KBM-7 (cell line): ENCODE data around the gene ZFPL1.

Source experiments
- DNase-seq: peaks from one replicate; pipeline ENCODE4 v3.0.0-alpha.2; 2015
- in situ Hi-C: fragments of 300-500 bp; cut with MboI; formaldehyde crosslinking; loops from 2 replicates; pipeline ENCODE4 v1.14.3; 2020; ENCODE audit warnings: low sequenced_read_pairs, low pct_unique_long_range_greater_than_20kb, mixed read lengths

ZFPL1 gene

DNA sequence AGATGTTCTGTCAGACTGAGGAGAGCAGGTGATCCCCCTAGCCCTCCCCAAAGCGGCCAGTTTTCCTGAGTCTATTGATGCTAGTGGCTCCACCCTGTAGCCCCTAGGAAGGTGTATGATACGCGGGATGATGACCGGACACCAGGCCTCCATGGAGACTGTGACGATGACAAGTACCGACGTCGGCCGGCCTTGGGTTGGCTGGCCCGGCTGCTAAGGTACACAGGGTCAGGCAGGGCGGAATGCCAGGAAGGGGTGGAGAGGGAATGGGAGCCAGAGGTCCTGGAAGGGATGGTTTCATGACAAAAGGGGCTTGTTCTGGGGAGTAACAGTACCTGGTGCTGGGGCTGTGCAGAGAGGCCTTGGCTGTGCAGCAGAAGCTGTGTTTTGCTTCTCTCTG lies 3.2 kb downstream of the ZFPL1 start:
- no peak for DNase-seq
- in situ Hi-C loops, result no loop called here

DNA sequence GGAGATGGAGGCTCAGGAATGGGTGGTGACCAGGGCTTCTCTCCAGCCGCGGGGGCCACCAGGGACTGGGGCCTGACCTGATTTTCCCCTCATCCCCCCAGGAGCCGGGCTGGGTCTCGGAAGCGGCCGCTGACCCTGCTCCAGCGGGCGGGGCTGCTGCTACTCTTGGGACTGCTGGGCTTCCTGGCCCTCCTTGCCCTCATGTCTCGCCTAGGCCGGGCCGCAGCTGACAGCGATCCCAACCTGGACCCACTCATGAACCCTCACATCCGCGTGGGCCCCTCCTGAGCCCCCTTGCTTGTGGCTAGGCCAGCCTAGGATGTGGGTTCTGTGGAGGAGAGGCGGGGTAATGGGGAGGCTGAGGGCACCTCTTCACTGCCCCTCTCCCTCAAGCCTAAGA lies 3.8 kb downstream of the ZFPL1 start:
- in situ Hi-C loops, result no loop called here
- DNase-seq, result no peak

DNA sequence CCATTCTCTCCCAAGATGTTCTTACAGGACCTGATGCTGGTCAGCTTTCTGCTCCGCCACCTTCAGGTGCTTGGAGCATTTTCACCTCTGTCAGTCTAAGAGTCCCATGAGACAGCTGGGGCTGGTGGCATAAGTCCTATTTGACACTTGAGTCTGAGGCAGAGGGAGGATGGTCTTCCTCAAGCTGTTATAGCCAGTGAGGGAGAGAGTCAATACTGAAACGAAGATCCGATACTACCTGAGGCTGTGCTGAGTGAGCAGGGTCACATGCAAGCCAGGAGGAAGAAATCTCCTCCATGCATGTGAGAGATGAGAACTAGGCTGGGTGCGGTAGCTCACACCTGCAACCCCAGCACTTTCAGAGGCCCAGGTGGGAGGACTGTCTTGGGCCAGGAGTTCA lies 5.6 kb downstream of the ZFPL1 start:
- in situ Hi-C loops, result no loop called here
- no peak for DNase-seq

DNA sequence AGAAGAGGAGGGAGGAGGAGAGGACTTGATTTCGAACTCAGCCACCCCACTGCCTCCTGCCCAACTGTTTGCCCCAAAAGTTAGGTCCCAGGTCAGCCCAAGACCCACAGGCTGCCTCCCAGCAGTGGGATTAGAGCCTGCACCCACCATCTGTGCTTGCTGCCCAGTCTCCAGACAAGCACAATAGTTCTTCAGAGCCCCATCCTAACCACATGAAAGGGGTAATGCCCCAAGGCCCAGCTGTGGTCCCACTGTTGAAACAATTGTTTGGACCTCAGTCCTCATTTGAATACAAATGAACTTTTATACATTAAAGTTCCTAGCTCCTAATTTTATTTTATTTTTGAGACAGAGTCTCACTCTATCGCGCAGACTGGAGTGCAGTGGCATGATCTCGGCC lies 6.6 kb downstream of the ZFPL1 start:
- in situ Hi-C loops, result no loop called here
- no peak for DNase-seq

DNA sequence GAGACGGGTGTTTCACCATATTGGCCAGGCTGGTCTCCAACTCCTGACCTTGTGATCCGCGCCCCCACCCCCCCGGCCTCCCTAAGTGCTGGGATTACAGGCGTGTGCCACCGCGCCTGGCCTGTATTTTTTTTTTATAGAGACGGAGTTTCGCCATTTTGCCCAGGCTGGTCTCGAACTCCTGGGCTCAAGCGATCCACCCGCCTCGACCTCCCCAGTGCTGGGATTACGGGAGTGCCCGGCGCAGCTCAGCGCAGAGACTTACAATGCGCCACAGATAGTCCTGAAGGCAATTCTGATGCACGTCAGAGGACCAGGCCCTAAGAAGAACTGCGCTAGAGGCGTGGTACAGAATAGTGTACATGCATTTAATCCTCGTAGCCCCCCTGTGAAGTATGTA lies 11.4 kb downstream of the ZFPL1 start:
- in situ Hi-C loops, result no loop called here
- DNase-seq, result no peak

DNA sequence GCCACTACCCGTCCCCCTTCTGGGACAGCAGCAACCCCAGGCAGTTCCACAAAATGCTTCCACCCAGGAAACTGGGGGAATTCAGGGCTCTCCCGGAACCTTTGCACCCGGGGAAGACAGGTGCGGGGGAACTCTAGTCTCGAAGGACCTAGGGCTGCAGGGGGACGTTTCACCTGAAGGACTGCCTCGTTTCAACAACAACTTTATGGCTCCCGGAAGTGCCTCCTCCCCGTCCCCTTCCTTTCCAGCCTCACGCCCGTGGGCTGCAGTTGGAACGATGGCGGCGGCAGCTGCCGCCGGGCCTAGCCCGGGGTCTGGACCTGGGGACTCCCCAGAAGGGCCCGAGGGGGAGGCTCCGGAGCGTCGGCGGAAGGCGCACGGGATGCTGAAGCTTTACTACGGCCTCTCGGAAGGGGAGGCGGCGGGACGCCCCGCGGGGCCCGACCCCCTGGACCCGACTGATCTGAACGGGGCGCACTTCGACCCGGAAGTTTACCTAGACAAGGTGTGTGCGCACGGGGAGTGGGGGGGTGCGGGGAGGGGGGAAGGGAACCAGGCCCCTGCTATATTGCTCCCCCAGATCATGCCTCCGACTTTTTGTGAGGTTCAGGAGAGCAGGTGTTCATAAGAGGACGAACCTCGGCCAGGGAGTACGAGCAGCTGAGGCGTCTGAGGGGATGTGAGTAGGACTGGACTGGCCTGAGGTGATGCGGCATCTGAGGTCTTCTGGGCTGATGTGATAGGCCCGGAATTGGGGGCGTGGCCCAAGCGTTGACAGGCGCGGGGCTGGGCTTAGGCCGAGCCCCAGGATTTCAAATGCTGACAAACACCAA lies 12.2 kb downstream of the ZFPL1 start, which contains the start of gene VPS51:
Gene VPS51 (plus strand): TSS at position 241 of the 833 bp plus-strand sequence. CDS start 37 bp downstream, at position 278.
- DNase-seq, result peak; percentile 91
- in situ Hi-C loops, result no loop called here

DNA sequence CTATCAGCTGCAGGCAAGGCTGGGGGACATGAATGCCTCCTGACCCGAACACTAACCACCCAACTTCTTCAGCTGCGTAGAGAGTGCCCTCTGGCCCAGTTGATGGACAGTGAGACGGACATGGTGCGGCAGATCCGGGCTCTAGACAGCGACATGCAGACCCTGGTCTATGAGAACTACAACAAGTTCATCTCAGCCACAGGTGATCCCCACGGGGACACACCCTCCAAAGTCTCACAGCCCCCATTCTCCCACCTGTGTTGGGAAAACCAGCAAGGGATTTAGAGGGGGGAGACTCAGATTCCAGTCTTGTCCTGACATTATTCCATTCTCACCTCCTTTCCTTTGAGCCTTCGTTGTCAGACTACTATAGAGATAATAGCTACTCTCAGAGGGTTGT lies 12.9 kb downstream of the ZFPL1 start:
- in situ Hi-C loops, result no loop called here
- DNase-seq, result no peak

DNA sequence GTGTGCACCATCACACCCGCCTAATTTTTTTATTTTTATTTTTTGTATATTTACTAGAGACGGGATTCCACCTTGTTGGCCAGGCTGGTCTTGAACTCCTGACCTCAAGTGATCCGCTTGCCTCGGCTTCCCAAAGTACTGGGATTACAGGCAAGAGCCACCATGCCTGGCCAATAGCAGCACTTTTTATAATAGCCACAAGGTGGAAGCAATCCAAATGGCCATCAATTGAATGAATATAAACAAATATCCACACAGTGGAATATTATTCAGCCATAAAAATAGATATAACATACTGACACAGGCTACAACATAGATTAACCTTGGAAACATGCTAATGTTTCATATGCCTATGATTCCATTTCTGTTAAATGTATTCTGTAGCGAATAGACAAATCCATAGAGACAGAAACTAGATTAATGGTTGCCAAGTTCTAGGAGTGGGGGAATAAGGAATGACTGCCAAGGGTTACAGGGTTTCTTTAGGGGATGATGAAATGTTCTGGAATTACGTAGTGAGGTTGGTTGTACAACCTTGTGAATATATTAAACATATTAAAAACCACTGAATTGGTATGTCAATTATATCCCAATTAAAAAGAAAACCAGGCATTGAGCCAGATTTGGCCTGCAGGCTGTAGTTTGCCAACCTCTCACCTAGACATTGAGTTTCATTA lies 16.8 kb downstream of the ZFPL1 start:
- in situ Hi-C loops, result no loop called here
- no peak for DNase-seq

DNA sequence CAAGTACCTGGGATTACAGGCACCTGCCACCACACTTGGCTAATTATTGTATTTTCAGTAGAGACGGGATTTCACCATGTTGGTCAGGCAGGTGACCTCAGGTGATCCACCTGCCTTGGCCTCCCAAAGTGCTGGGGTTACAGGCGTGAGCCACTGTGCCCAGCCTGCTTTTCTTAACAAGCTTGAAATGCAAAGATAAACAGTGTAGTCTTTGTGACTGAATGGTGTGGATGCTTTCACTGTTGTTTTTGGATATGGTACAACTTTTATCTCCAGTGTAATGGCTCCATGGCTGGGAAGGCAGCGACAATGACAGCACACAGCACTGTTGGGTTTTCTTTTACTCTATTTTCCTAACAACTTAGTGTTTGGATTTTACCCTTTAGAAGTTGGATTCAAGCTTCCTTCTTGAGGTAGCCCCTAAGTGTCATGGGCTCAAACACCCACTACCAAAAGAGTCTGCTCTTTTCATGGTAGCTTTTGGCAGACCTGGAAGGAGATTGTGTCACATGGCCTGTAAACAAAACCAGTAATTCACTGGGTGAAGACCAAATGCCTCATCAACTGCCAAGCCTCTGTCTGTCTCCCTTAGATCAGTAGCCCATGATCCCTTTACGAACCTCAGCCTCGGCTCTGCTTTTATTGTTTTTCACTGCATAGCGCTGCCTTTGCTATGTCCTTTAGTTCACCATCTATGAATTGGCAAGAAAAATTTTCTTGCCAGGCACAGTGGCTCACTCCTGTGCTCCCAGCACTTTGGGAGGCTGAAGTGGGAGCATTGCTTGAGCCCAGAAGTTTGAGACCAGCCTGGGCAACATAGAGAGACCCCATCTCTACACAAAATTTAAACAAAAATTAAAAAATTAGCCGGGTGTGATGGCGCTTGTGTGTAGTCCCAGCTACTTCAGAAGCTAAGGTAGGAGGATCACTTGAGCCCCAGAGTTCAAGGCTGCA lies 18.4 kb downstream of the ZFPL1 start:
- in situ Hi-C loops, result no loop called here
- DNase-seq, result no peak

DNA sequence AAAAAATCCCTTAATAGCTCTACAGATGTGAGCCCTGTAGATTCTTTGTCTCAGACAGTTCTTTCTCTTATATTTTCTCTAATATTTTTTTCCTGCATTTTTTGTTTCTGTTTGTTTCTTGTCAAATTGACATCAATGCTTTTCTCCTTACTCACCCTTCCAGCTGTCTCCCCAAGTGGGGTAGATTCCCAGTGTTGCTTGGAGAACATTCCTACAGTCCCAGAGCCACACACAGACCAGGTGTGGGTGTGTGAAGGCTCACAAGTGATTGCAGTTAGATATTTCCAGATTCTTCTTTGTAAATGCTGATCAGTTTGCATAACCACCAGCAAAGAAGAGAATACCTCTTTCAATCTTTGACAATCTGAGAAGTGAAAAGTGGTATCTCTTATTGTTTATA lies 19.5 kb downstream of the ZFPL1 start:
- in situ Hi-C loops, result no loop called here

DNA sequence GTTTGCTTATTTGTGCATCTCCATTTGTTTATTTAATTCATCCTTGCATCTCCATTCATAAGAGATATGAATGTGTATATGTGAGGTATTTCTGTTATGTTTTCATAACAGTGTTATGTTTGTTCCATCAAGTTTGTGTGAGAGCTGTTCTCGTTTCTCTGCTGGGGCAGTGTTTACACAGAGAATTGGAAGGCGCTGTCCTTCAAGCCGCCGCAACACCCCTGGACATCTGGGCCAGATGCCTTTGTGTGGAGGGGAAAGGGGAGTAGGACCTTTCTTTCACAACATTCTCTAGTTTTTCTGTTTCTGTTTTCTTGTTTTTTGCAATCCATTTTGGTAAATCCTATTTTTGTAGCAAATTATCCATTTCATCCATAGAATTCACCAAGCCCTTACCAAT lies 20.6 kb downstream of the ZFPL1 start:
- no peak for DNase-seq
- in situ Hi-C loops, result no loop called here

More for the DNA sequence above, 19.5 kb downstream of the ZFPL1 start:
- no peak for DNase-seq

DNA sequence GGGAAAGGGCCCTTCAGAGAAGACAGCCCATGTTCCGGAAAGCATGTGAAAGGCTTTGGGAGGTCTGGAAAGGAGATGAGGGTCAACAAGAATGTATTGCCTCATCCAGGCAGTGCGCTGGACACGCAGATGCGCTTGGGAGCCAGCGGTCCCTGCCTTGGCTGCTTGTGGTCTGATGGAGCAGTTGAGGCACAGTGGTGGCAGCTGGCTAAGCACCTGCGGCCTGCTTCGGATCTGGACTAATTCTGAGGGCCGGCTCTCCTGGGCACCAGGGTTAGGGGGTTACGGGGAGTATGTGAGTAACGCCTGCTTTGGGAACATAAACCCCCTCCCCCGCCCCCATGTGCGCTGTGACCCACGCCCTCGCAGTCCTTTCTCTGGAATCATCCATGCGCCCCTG lies 23.1 kb downstream of the ZFPL1 start:
- no peak for DNase-seq
- in situ Hi-C loops, result no loop called here

DNA sequence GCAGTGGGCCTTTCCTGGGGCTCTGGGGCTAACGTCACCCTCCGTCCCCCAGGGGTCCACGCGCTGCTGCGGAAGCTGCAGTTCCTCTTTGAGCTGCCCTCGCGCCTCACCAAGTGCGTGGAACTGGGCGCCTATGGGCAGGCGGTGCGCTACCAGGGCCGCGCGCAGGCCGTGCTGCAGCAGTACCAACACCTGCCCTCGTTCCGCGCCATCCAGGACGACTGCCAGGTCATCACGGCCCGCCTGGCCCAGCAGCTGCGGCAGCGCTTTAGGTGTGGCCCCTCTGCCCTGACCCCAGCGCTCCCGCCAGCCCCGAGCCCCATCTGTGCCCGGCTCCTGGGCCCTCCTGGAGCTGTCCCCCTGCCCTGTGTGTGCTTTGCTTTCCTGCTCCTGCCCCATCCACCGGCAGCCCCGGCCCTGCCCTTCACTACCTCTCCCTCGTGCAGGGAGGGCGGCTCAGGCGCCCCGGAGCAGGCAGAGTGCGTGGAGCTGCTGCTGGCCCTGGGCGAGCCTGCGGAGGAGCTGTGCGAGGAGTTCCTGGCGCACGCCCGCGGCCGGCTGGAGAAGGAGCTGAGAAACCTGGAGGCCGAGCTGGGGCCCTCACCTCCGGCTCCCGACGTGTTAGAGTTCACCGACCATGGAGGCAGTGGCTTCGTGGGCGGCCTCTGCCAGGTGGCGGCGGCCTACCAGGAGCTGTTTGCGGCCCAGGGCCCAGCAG lies 23.9 kb downstream of the ZFPL1 start:
- no peak for DNase-seq
- in situ Hi-C loops, result no loop called here

DNA sequence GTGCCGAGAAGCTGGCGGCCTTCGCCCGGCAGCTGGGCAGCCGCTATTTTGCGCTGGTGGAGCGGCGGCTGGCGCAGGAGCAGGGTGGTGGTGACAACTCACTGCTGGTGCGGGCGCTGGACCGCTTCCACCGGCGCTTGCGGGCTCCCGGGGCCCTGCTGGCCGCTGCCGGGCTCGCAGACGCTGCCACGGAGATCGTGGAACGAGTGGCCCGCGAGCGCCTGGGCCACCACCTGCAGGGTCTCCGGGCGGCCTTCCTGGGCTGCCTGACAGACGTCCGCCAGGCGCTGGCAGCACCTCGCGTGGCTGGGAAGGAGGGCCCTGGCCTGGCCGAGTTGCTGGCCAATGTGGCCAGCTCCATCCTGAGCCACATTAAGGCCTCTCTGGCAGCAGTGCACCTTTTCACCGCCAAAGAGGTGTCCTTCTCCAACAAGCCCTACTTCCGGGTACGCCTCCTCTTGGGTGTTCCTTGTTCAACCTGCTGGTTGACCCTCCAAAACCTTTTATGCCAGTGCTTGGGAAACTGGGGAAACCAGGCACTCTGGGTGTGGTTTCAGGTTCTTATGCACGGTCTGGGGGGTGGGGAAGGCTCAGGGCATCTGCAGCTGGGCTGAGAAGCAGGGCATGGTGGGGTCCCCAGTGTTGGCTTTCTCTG lies 24.6 kb downstream of the ZFPL1 start:
- in situ Hi-C loops, result no loop called here
- no peak for DNase-seq

DNA sequence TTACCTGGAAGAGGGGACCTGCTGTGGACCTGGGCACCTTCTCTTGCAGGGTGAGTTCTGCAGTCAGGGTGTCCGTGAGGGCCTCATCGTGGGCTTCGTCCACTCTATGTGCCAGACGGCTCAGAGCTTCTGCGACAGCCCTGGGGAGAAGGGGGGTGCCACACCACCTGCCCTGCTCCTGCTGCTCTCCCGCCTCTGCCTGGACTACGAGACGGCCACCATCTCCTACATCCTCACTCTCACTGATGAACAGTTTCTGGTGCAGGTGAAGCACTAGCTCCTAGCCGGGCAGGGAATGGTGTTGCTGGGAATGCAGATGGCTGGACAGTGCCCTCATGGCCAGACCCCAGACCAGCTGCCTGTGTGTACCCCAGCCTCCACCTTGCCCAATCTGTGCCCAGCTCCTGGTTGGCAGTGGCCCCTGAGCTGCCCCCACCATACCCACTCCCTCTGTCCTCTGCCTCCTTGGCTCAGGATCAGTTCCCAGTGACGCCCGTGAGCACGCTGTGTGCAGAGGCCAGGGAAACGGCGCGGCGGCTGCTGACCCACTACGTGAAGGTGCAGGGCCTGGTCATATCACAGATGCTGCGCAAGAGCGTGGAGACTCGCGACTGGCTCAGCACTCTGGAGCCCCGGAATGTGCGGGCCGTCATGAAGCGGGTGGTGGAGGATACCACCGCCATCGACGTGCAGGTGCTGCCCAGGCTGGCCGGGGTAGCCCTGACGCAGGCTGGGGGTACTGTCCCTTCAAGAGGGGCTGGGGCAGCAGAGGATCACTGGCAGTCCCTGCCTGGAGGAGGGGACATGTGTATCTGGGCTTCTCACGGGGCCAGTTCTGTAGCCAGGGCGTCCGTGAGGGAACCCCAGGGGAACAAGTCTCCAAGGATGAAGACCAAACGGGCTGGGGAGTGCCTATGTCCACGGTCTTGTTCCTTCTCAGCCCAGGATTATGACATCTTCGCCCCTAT lies 25.5 kb downstream of the ZFPL1 start:
- in situ Hi-C loops, result no loop called here
- no peak for DNase-seq

DNA sequence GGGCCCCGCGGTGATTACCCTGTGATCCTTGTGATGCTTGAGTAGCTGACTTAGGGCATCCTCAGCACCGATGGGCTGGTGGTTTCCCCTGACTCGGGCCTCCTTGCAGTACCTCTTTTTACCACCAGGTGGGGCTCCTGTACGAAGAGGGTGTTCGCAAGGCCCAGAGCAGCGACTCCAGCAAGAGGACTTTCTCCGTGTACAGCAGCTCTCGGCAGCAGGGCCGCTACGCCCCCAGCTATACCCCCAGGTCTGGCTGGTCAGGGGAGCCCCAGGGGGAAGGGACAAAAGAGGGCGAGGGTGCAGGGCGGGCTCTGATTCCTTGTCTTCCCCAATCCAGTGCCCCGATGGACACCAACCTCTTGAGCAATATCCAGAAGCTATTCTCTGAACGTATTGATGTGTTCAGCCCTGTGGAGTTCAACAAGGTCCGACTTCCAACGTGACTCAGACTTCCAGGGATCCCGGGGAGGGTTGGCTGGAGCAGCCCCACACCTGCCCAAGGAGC lies 26.4 kb downstream of the ZFPL1 start:
- in situ Hi-C loops, result no loop called here
- DNase-seq, result peak; percentile 93

DNA sequence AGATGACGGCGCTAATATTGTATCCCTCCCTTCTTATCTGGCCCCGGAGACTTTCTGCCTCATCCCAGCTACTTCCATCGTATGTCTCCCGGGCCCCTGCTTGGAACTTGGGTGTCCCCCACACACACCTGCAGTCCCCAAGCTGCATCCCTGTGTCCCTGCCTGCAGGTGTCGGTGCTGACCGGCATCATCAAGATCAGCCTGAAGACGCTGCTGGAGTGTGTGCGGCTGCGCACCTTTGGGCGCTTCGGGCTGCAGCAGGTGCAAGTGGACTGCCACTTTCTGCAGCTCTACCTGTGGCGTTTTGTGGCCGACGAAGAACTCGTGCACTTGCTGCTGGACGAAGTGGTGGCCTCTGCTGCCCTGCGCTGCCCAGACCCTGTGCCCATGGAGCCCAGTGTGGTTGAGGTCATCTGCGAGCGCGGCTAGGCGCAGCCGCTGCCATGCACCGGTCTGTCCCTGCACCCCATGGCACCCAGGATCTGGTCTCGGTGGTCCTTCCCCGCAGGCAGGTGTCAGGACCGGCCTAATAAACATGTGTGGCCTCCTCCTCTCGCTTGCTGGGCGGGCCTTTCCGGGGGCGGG lies 27.2 kb downstream of the ZFPL1 start:
- in situ Hi-C loops, result no loop called here

More for the DNA sequence above, 27.2 kb downstream of the ZFPL1 start:
- no peak for DNase-seq
